IMR-90 (cell line): Measurements from ENCODE around the gene EIF3M. TPM values are rescaled to one million over a fixed set of nuclear protein-coding genes. Genes with fewer than 3 reads are reported as not detected.

Experiments
- ATAC-seq: fragments of 200-7000 bp; cut with Tn5 transposase; 2 replicates; pipeline ENCODE4 v1.9.1; 2020; ENCODE audit warnings: low read depth, mild to moderate bottlenecking, moderate library complexity
- BruUV-seq: library from RNA; stranded (reverse); fragments of 400-500 nt; replicated peaks from 2 replicates; lab custom pipeline; 2021; lab: Mats Ljungman, UMichigan
- CTCF ChIA-PET: fragments of 300-600 bp; formaldehyde crosslinking; extraction: SDS; loops from one replicate; lab custom pipeline; 2021; ENCODE audit warnings: antibody characterized with exemption; lab: Yijun Ruan, JAX
- POLR2A ChIA-PET: fragments of 300-600 bp; sonication (Branson Sonifier 250); formaldehyde crosslinking; loops from one replicate; lab custom pipeline; 2022; ENCODE audit warnings: antibody characterized with exemption; ENCODE audit not compliant: unreplicated experiment; lab: Charles Lee
- DNase-seq: peaks from one replicate; pipeline ENCODE4 v3.0.0; 2013
- H2AFZ ChIP-seq: replicated peaks from 2 replicates; pipeline ENCODE3; 2013; ENCODE audit warnings: low read length, mild to moderate bottlenecking; ENCODE audit not compliant: poor library complexity
- H2AK5ac ChIP-seq: 2 replicates; pipeline ENCODE4 v1.6.1; 2013; ENCODE audit warnings: low read depth, low read length, inconsistent platforms
- H2AK9ac ChIP-seq: replicated peaks from 2 replicates; pipeline ENCODE3; 2013; ENCODE audit warnings: mild to moderate bottlenecking, low read depth, low read length, moderate library complexity; ENCODE audit not compliant: poor library complexity
- H2BK120ac ChIP-seq: 2 replicates; pipeline ENCODE4 v1.6.1; 2013; ENCODE audit warnings: low read depth, low read length, inconsistent platforms
- H2BK15ac ChIP-seq: 3 replicates; pipeline ENCODE4 v1.6.1; 2013; ENCODE audit warnings: low read depth, low read length, inconsistent platforms
- H2BK20ac ChIP-seq: 2 replicates; pipeline ENCODE4 v1.6.1; 2013; ENCODE audit warnings: low read depth, mild to moderate bottlenecking, inconsistent platforms, low read length, moderate library complexity
- H2BK5ac ChIP-seq: 2 replicates; pipeline ENCODE4 v1.6.1; 2013; ENCODE audit warnings: mild to moderate bottlenecking, low read depth, low read length, inconsistent platforms; ENCODE audit not compliant: poor library complexity, severe bottlenecking
- H3K14ac ChIP-seq: replicated peaks from 2 replicates; pipeline ENCODE4 v1.6.1; 2013; ENCODE audit warnings: low read depth, low read length, inconsistent platforms
- H3K18ac ChIP-seq: 2 replicates; pipeline ENCODE4 v1.6.1; 2013; ENCODE audit warnings: low read depth, low read length, control low read depth
- H3K23ac ChIP-seq: 2 replicates; pipeline ENCODE4 v1.6.1; 2013; ENCODE audit warnings: low read depth, low read length, inconsistent platforms
- H3K27ac ChIP-seq: 2 replicates; pipeline ENCODE4 v1.5.1; 2013; ENCODE audit warnings: mild to moderate bottlenecking, control low read depth, low read length; ENCODE audit not compliant: insufficient read depth
- H3K27me3 ChIP-seq: 2 replicates; pipeline ENCODE4 v1.6.1; 2013; ENCODE audit warnings: low read length; ENCODE audit not compliant: control insufficient read depth, insufficient read depth
- H3K36me3 ChIP-seq: 2 replicates; pipeline ENCODE4 v1.6.1; 2013; ENCODE audit warnings: low read length, mixed read lengths; ENCODE audit not compliant: control insufficient read depth, insufficient read depth
- H3K4ac ChIP-seq: 2 replicates; pipeline ENCODE4 v1.6.1; 2013; ENCODE audit warnings: low read depth, low read length, inconsistent platforms
- H3K4me1 ChIP-seq: 2 replicates; pipeline ENCODE4 v1.6.1; 2013; ENCODE audit warnings: low read length, mixed read lengths; ENCODE audit not compliant: control insufficient read depth, insufficient read depth
- H3K4me2 ChIP-seq: 2 replicates; pipeline ENCODE4 v1.6.1; 2013; ENCODE audit warnings: low read depth, mild to moderate bottlenecking, control low read depth, low read length, moderate library complexity
- H3K4me3 ChIP-seq: 2 replicates; pipeline ENCODE4 v1.5.1; 2013; ENCODE audit warnings: low read depth, mild to moderate bottlenecking, control low read depth, low read length, moderate library complexity; ENCODE audit not compliant: insufficient read depth
- H3K56ac ChIP-seq: 2 replicates; pipeline ENCODE4 v1.6.1; 2013; ENCODE audit warnings: low read length, inconsistent platforms; ENCODE audit not compliant: insufficient read depth; ENCODE audit errors: extremely low read depth
- H3K79me1 ChIP-seq, 2 experiments: 2 replicates each; pipeline ENCODE4 v1.6.1; 2013; ENCODE audit warnings: low read length in 2 of 2, inconsistent platforms in 1 of 2, low read depth in 1 of 2
- H3K9ac ChIP-seq: 2 replicates; pipeline ENCODE4 v1.6.1; 2013; ENCODE audit warnings: low read depth, low read length, control low read depth
- H3K9me1 ChIP-seq: 2 replicates; pipeline ENCODE4 v1.6.1; 2013; ENCODE audit warnings: low read length, inconsistent platforms; ENCODE audit not compliant: insufficient read depth
- H3K9me3 ChIP-seq: 2 replicates; pipeline ENCODE4 v1.6.1; 2013; ENCODE audit warnings: low read length; ENCODE audit not compliant: control insufficient read depth, insufficient read depth
- H4K20me1 ChIP-seq: 2 replicates; pipeline ENCODE4 v1.6.1; 2013; ENCODE audit warnings: low read length, inconsistent platforms; ENCODE audit not compliant: insufficient read depth
- H4K5ac ChIP-seq: 2 replicates; pipeline ENCODE4 v1.6.1; 2013; ENCODE audit warnings: mild to moderate bottlenecking, low read depth, low read length, control low read depth
- H4K8ac ChIP-seq, 2 experiments: 2 replicates each; pipeline ENCODE4 v1.6.1; 2013; ENCODE audit warnings: low read depth in 2 of 2, low read length in 2 of 2, control low read depth in 1 of 2, inconsistent platforms in 1 of 2
- H4K91ac ChIP-seq: 2 replicates; pipeline ENCODE4 v1.6.1; 2013; ENCODE audit warnings: low read depth, low read length, inconsistent platforms; ENCODE audit not compliant: insufficient read depth
- BHLHE40 ChIP-seq: fragments of 150-350 bp; IDR thresholded peaks from 2 replicates; pipeline ENCODE4 v1.6.1; 2016; ENCODE audit warnings: mild to moderate bottlenecking, low read depth, low read length
- CEBPB ChIP-seq: IDR thresholded peaks from 2 replicates; pipeline ENCODE4 v1.6.1; 2012; ENCODE audit warnings: low read depth, low read length, improper control_type of control experiment
- CHD1 ChIP-seq: IDR thresholded peaks from 2 replicates; pipeline ENCODE4 v1.6.1; 2012; ENCODE audit warnings: low read depth, low read length, improper control_type of control experiment
- ELK1 ChIP-seq: fragments of 150-350 bp; IDR thresholded peaks from 2 replicates; pipeline ENCODE4 v1.6.1; 2016; ENCODE audit warnings: low read depth, mild to moderate bottlenecking, low read length, moderate library complexity, borderline replicate concordance
- MXI1 ChIP-seq: IDR thresholded peaks from 2 replicates; pipeline ENCODE4 v1.6.1; 2012; ENCODE audit warnings: low read depth, mild to moderate bottlenecking, low read length, moderate library complexity, borderline replicate concordance
- POLR2A ChIP-seq: IDR thresholded peaks from 2 replicates; pipeline ENCODE4 v1.6.1; 2012; ENCODE audit warnings: mild to moderate bottlenecking, low read depth, low read length
- RCOR1 ChIP-seq: IDR thresholded peaks from 2 replicates; pipeline ENCODE4 v1.6.1; 2012; ENCODE audit warnings: mild to moderate bottlenecking, low read length, improper control_type of control experiment; ENCODE audit not compliant: insufficient replicate concordance
- RFX5 ChIP-seq: IDR thresholded peaks from 2 replicates; pipeline ENCODE4 v1.8.0; 2012; ENCODE audit warnings: low read depth, mild to moderate bottlenecking, low read length, moderate library complexity
- SMC3 ChIP-seq: fragments of 150-350 bp; IDR thresholded peaks from 2 replicates; pipeline ENCODE4 v1.6.1; 2016; ENCODE audit warnings: low read depth, mild to moderate bottlenecking, antibody characterized with exemption, low read length, moderate library complexity
- USF2 ChIP-seq: fragments of 150-350 bp; IDR thresholded peaks from 2 replicates; pipeline ENCODE4 v1.6.1; 2017; ENCODE audit warnings: mild to moderate bottlenecking, antibody characterized with exemption, low read length, low read depth
- WGBS, 2 experiments: methylation state at CpG; one replicate each; pipeline versions ENCODE4 v1.1.5 to v1.1.7; 2013; ENCODE audit warnings: missing lambda C conversion rate in 2 of 2; ENCODE audit not compliant: insufficient read length in 1 of 2; ENCODE audit errors: extremely low coverage in 2 of 2; 5-methylcytosine and 5-hydroxymethylcytosine counted together
- dilution Hi-C: fragments of 300-500 bp; cut with HindIII; formaldehyde crosslinking; loops from one replicate; pipeline ENCODE4 v1.14.3; 2018; ENCODE audit warnings: low sequenced_read_pairs; ENCODE audit not compliant: unreplicated experiment
- in situ Hi-C: fragments of 300-500 bp; cut with MboI; formaldehyde crosslinking; loops from 3 replicates; pipeline ENCODE4 v1.14.3; 2019; ENCODE audit warnings: low sequenced_read_pairs, inconsistent platforms, mixed read lengths
- intact Hi-C: fragments of 100-400 bp; cut with micrococcal nuclease; formaldehyde crosslinking; loops from 2 replicates; pipeline ENCODE4 v1.10.0; 2022
- polyA plus RNA-seq, 3 experiments: library from polyadenylated mRNA; depleted of rRNA; stranded (reverse); fragments of >200 nt; gene quantifications; 2 replicates each; pipeline ENCODE4 v1.2.3, GENCODE V29; 2012; ENCODE audit warnings: low replicate concordance in 1 of 3
- total RNA-seq: library from RNA; depleted of rRNA; stranded (reverse); fragments of >200 nt; gene quantifications from 2 replicates; pipeline ENCODE4 v1.2.3, GENCODE V29; 2012

Gene EIF3M
- total and polyA plus RNA-seq, 2 of the 4 experiments (the other 2 are of a cell fraction): 376 to 466 TPM

GRCh38 chr11:32549611-32550187, 33.9 kb upstream of the EIF3M start:
- DNase-seq (no peak), ATAC-seq (no peak)
- H3K4me1 ChIP-seq: no peaks in the 10 kb centered on the region
- H3K27ac ChIP-seq: no peak overlapping the region
- no TSS peak for BruUV-seq
- peaks cover 4% of the 10 kb centered on the region for H3K27me3 ChIP-seq
- H3K9me1 ChIP-seq: no peaks in the 10 kb centered on the region
- ChIA-PET POLR2A (no interaction called here), CTCF (no interaction called here)
- no peak overlapping the region for H2AK5ac ChIP-seq
- no peak overlapping the region for H3K14ac ChIP-seq
- no peak overlapping the region for H2AFZ ChIP-seq
- H3K36me3 ChIP-seq: no peaks in the 10 kb centered on the region
- H4K20me1 ChIP-seq: no peaks in the 10 kb centered on the region
- H2BK20ac ChIP-seq: no peak overlapping the region
- WGBS, 2 experiments: no CpG with 5 or more reads among the region's 1 CpG
- no peak overlapping the region for H3K18ac ChIP-seq
- H3K4me3 ChIP-seq: no peak overlapping the region
- H3K9me3 ChIP-seq: no peaks in the 10 kb centered on the region
- no peak overlapping the region for H4K91ac ChIP-seq
- TF ChIP-seq ELK1: no peak
- TF ChIP-seq BHLHE40: no peak
- no peak for TF ChIP-seq POLR2A
- no peak for TF ChIP-seq CEBPB
- TF ChIP-seq MXI1: no peak
- no peak for TF ChIP-seq SMC3
- no peak for TF ChIP-seq RCOR1
- TF ChIP-seq CHD1: no peak
- no peak for TF ChIP-seq RFX5
- TF ChIP-seq USF2: no peak
- no peak overlapping the region for H4K8ac ChIP-seq
- no peak overlapping the region for H4K5ac ChIP-seq
- H3K9ac ChIP-seq: no peak overlapping the region
- dilution Hi-C loops: no loop called here
- H2BK15ac ChIP-seq: no peak overlapping the region
- no peak overlapping the region for H3K4ac ChIP-seq
- no peak overlapping the region for H2BK120ac ChIP-seq
- in situ Hi-C loops: no loop called here
- H2BK5ac ChIP-seq: no peak overlapping the region
- H3K79me1 ChIP-seq: no peaks in the 10 kb centered on the region
- H2AK9ac ChIP-seq: no peak overlapping the region
- no peak overlapping the region for H3K56ac ChIP-seq
- no peak overlapping the region for H3K23ac ChIP-seq
- intact Hi-C loops: no loop called here
- H3K4me2 ChIP-seq: no peak overlapping the region
